K562 (cell line): ENCODE data around the gene POMT2. TPM values are rescaled to one million over a fixed set of nuclear protein-coding genes. Genes with fewer than 3 reads are reported as not detected.

Source experiments
- ESRRA ChIP-seq: fragments of 450-650 bp; IDR thresholded peaks from 2 replicates; pipeline ENCODE4 v1.6.1; 2014; ENCODE audit warnings: low read depth, mild to moderate bottlenecking, moderate library complexity, borderline replicate concordance
- polyA plus RNA-seq, 8 experiments: library from polyadenylated mRNA; depleted of rRNA in 4 of 8; stranded (reverse) in 5 of 8; unstranded in 3 of 8; fragments of >200 nt; fragmentation: Nextera tagmentation in 2 of 8; fragmentation: Illumina TruSeq in 1 of 8; extraction: Ambion mirVana in 2 of 8; extraction: Trizol in 1 of 8; gene quantifications; 2 replicates each; pipeline versions ENCODE4 v1.2.1 to v1.2.3, GENCODE V29; 2011 to 2014; ENCODE audit warnings: inconsistent platforms in 1 of 8, missing spikeins in 1 of 8
- total RNA-seq, 7 experiments: library from RNA; depleted of rRNA in 6 of 7; stranded (reverse); fragments of >200 nt in 6 of 7; fragmentation: Illumina TruSeq in 2 of 7; extraction: Trizol in 2 of 7; gene quantifications; 2 replicates each; pipeline versions ENCODE4 v1.2.1 to v1.2.3, GENCODE V29; 2011 to 2021; ENCODE audit warnings: low replicate concordance in 1 of 7
- TF ChIP-seq, protein P1 (sequence below): fragments of 200-800 bp; sonication (Bioruptor generic); IDR thresholded peaks from 2 replicates; pipeline ENCODE4 v1.6.1; 2016; ENCODE audit warnings: missing genetic modification characterization, missing compliant biosample characterization
- TF ChIP-seq, protein P2 (sequence below): sonication (generic); formaldehyde crosslinking; IDR thresholded peaks from 2 replicates; pipeline ENCODE4 v1.8.0; 2022; ENCODE audit warnings: mild to moderate bottlenecking, missing genetic modification reagents, borderline replicate concordance

Gene POMT2
- total and polyA plus RNA-seq, 9 of the 15 experiments (the other 6 are each of a cell fraction or from before 2014, with no cell fraction given), result 0.39 to 16.6 (median 7.8) TPM

DNA sequence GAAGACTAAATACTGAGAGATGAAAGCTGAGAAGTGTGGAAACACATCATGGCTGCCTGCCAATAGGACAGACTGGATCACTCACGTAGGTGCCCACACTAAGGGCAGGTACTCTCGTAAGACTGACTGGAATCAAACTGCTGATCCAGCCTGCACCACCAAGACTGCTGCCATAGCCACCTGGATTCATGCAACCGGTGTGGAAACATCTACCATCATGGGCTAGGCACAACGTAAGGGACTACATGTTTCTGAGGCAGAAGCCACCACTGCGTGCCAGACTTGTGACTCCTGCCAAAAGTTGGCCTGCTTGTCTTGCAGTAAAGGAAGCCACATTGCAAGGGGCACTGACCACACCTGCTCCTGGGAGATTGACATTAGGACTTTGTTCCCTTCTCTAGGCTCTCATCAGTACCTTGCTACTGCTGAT lies 3.8 kb downstream of the POMT2 start (continued):
- TF ChIP-seq, protein P1, sequence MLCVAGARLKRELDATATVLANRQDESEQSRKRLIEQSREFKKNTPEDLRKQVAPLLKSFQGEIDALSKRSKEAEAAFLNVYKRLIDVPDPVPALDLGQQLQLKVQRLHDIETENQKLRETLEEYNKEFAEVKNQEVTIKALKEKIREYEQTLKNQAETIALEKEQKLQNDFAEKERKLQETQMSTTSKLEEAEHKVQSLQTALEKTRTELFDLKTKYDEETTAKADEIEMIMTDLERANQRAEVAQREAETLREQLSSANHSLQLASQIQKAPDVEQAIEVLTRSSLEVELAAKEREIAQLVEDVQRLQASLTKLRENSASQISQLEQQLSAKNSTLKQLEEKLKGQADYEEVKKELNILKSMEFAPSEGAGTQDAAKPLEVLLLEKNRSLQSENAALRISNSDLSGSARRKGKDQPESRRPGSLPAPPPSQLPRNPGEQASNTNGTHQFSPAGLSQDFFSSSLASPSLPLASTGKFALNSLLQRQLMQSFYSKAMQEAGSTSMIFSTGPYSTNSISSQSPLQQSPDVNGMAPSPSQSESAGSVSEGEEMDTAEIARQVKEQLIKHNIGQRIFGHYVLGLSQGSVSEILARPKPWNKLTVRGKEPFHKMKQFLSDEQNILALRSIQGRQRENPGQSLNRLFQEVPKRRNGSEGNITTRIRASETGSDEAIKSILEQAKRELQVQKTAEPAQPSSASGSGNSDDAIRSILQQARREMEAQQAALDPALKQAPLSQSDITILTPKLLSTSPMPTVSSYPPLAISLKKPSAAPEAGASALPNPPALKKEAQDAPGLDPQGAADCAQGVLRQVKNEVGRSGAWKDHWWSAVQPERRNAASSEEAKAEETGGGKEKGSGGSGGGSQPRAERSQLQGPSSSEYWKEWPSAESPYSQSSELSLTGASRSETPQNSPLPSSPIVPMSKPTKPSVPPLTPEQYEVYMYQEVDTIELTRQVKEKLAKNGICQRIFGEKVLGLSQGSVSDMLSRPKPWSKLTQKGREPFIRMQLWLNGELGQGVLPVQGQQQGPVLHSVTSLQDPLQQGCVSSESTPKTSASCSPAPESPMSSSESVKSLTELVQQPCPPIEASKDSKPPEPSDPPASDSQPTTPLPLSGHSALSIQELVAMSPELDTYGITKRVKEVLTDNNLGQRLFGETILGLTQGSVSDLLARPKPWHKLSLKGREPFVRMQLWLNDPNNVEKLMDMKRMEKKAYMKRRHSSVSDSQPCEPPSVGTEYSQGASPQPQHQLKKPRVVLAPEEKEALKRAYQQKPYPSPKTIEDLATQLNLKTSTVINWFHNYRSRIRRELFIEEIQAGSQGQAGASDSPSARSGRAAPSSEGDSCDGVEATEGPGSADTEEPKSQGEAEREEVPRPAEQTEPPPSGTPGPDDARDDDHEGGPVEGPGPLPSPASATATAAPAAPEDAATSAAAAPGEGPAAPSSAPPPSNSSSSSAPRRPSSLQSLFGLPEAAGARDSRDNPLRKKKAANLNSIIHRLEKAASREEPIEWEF (CRISPR knock-in tag), result no peak
- TF ChIP-seq ESRRA, result no peak
- TF ChIP-seq, protein P2, sequence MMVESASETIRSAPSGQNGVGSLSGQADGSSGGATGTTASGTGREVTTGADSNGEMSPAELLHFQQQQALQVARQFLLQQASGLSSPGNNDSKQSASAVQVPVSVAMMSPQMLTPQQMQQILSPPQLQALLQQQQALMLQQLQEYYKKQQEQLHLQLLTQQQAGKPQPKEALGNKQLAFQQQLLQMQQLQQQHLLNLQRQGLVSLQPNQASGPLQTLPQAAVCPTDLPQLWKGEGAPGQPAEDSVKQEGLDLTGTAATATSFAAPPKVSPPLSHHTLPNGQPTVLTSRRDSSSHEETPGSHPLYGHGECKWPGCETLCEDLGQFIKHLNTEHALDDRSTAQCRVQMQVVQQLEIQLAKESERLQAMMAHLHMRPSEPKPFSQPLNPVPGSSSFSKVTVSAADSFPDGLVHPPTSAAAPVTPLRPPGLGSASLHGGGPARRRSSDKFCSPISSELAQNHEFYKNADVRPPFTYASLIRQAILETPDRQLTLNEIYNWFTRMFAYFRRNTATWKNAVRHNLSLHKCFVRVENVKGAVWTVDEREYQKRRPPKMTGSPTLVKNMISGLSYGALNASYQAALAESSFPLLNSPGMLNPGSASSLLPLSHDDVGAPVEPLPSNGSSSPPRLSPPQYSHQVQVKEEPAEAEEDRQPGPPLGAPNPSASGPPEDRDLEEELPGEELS (CRISPR knock-in tag), result no peak
- TF ChIP-seq, all 486 proteins: peak for 0
